ENCODE data around the gene SUPT20H. TPM values are rescaled to one million over a fixed set of nuclear protein-coding genes. Genes with fewer than 3 reads are reported as not detected.

SUPT20H gene
- total RNA-seq, 1 experiment from 2014 or later = 42.9 TPM

DNA sequence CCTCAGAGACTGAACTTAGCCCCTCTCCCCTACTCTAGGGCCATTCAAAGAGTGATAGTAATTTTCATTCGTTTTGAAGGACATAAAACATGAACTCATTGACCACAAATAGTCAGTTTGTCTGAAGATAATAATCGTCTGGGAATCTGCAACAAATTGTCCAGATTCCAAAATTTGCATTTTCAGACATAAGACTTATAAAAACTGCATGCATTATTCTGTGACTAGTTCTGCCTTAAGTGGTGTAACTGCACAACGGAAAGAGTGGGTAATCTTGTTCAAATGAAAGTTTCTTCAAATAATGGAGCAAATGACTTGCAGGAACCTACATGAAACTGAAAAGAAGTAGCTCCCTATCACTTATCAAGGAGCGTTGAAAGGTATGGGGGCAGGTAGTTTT, 37.6 kb upstream of the SUPT20H start (continued):
- TF ChIP-seq, protein P1, sequence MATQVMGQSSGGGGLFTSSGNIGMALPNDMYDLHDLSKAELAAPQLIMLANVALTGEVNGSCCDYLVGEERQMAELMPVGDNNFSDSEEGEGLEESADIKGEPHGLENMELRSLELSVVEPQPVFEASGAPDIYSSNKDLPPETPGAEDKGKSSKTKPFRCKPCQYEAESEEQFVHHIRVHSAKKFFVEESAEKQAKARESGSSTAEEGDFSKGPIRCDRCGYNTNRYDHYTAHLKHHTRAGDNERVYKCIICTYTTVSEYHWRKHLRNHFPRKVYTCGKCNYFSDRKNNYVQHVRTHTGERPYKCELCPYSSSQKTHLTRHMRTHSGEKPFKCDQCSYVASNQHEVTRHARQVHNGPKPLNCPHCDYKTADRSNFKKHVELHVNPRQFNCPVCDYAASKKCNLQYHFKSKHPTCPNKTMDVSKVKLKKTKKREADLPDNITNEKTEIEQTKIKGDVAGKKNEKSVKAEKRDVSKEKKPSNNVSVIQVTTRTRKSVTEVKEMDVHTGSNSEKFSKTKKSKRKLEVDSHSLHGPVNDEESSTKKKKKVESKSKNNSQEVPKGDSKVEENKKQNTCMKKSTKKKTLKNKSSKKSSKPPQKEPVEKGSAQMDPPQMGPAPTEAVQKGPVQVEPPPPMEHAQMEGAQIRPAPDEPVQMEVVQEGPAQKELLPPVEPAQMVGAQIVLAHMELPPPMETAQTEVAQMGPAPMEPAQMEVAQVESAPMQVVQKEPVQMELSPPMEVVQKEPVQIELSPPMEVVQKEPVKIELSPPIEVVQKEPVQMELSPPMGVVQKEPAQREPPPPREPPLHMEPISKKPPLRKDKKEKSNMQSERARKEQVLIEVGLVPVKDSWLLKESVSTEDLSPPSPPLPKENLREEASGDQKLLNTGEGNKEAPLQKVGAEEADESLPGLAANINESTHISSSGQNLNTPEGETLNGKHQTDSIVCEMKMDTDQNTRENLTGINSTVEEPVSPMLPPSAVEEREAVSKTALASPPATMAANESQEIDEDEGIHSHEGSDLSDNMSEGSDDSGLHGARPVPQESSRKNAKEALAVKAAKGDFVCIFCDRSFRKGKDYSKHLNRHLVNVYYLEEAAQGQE (IDR thresholded peaks at IDR 0.05; ENCODE audit: low read depth) = no peak
- TF ChIP-seq JUND (IDR thresholded peaks at IDR 0.05) (no peak), SIN3A (IDR thresholded peaks at IDR 0.05; ENCODE audit: low read depth) (no peak)

DNA sequence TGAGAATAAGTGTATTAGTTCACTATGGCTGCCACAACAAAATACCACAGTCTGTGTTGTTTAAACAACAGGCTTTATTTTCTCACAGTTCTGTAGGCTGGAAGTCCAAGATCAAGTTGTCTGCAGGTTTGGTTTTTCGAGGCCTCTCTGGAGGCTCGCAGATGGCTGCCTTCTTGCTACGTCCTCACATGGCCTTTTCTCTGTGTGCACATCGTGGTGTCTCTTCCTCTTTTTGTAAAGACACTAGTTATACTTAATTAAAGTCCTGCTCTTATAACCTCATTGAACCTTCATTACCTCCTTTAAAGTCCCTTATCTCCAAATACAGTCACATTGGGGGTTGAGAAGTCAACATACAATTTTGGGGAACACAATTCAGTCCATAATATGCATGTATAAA, 35.4 kb upstream of the SUPT20H start:
- Histone ChIP-seq H3K27me3 (ENCODE audit: insufficient read depth, low read length) (peaks cover 55% of the 10 kb centered on the region), H3K79me2 (ENCODE audit: insufficient read depth, low read length) (no peaks in the 10 kb centered on the region), H4K20me1 (ENCODE audit: insufficient read depth) (no peaks in the 10 kb centered on the region), H3K4me3 (replicated peaks in 1 of 2; ENCODE audit: low read depth in 1 of 2, low read length in 2 of 2) (no peak overlapping the region), H3K9me2 (ENCODE audit: insufficient read depth) (no peaks in the 10 kb centered on the region), H3K4me2 (ENCODE audit: low read length) (no peak overlapping the region), H3K9ac (ENCODE audit: low read length) (no peak overlapping the region), H3K9me3 (ENCODE audit: control insufficient read depth in 1 of 2, insufficient read depth in 1 of 2, low read depth in 1 of 2, low read length in 2 of 2) (no peaks in the 10 kb centered on the region), H3K27ac (ENCODE audit: low read depth, low read length) (no peak overlapping the region), H2AFZ (ENCODE audit: low read depth, low read length, poor library complexity, severe bottlenecking) (no peak overlapping the region), H3K36me3 (ENCODE audit: control insufficient read depth in 1 of 2, insufficient read depth in 2 of 2, low read length in 2 of 2) (no peaks in the 10 kb centered on the region), H3K4me1 (ENCODE audit: control insufficient read depth in 1 of 2, insufficient read depth in 2 of 2, low read length in 2 of 2) (no peaks in the 10 kb centered on the region)
- no peak for DNase-seq (ENCODE audit: low read depth, low spot score)
- ChIA-PET CTCF (no interaction called here), RAD21 (ENCODE audit: low non-redundant PET in 1 of 2, low total read pairs in 2 of 2, uncharacterized antibody in 2 of 2, unreplicated experiment in 2 of 2) (no interaction called here), POLR2A (no interaction called here)
- intact Hi-C loops (cut with micrococcal nuclease) = no loop called here
- ATAC-seq = no peak
- TF ChIP-seq POLR2AphosphoS5 (IDR thresholded peaks at IDR 0.05; ENCODE audit: low read depth, low read length) (no peak), YY1 (IDR thresholded peaks at IDR 0.05; ENCODE audit: extremely low read depth, insufficient replicate concordance, low read depth, low read length) (no peak)
- TF ChIP-seq, protein P2, sequence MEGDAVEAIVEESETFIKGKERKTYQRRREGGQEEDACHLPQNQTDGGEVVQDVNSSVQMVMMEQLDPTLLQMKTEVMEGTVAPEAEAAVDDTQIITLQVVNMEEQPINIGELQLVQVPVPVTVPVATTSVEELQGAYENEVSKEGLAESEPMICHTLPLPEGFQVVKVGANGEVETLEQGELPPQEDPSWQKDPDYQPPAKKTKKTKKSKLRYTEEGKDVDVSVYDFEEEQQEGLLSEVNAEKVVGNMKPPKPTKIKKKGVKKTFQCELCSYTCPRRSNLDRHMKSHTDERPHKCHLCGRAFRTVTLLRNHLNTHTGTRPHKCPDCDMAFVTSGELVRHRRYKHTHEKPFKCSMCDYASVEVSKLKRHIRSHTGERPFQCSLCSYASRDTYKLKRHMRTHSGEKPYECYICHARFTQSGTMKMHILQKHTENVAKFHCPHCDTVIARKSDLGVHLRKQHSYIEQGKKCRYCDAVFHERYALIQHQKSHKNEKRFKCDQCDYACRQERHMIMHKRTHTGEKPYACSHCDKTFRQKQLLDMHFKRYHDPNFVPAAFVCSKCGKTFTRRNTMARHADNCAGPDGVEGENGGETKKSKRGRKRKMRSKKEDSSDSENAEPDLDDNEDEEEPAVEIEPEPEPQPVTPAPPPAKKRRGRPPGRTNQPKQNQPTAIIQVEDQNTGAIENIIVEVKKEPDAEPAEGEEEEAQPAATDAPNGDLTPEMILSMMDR (IDR thresholded peaks at IDR 0.05 in 2 of 3, conservative IDR thresholded peaks at IDR 0.05 in 1 of 3; ENCODE audit: borderline replicate concordance in 1 of 3, insufficient read depth in 1 of 3, low read depth in 2 of 3, low read length in 2 of 3) = no peak
- BruUV-seq (replicated peaks) = no TSS peak
